Measurements from ENCODE around the gene C17orf75.

C17orf75 gene

GRCh38 chr17:32331243-32332040 lies 10.5 kb downstream of the C17orf75 start:
- Histone ChIP-seq H3K79me2 (ENCODE audit: insufficient read depth, low read length) (no peaks in the 10 kb centered on the region), H3K9me3 (ENCODE audit: insufficient read depth, low read length) (no peaks in the 10 kb centered on the region), H3K4me2 (ENCODE audit: low read depth, low read length, poor library complexity, severe bottlenecking) (no peak overlapping the region), H3K9me2 (replicated peaks; ENCODE audit: insufficient read depth, low read length) (no peaks in the 10 kb centered on the region), H4K20me1 (ENCODE audit: low read depth, low read length) (no peaks in the 10 kb centered on the region), H3K27ac (ENCODE audit: low read depth, low read length) (no peak overlapping the region), H3F3A (ENCODE audit: insufficient read depth) (no peaks in the 10 kb centered on the region), H3K4me3 (ENCODE audit: insufficient read depth, low read length, poor library complexity, severe bottlenecking) (no peak overlapping the region), H2AFZ (ENCODE audit: low read depth, low read length, severe bottlenecking) (no peak overlapping the region), H3K9ac (ENCODE audit: low read length) (no peak overlapping the region), H3K36me3 (ENCODE audit: low read length) (peaks cover 17% of the 10 kb centered on the region; the same call in 1 of the 2 replicates), H3K27me3 (ENCODE audit: low read length) (no peaks in the 10 kb centered on the region)
- TF ChIP-seq CTCF (IDR thresholded peaks at IDR 0.05; ENCODE audit: insufficient read depth, low read length, poor library complexity, severe bottlenecking) (no peak), EZH2phosphoT487 (conservative IDR thresholded peaks at IDR 0.05; ENCODE audit: low read length) (no peak)

- H3K9me2 ChIP-seq (replicated peaks; ENCODE audit: insufficient read depth, low read length): no peaks in the 10 kb centered on the region
- no peaks in the 10 kb centered on the region for H3K9me3 ChIP-seq (ENCODE audit: insufficient read depth, low read length)
- no peak overlapping the region for H3K27ac ChIP-seq (ENCODE audit: low read depth, low read length)
- no peak overlapping the region for H3K9ac ChIP-seq (ENCODE audit: low read length)
- H3K36me3 ChIP-seq (ENCODE audit: low read length): peaks cover 17% of the 10 kb centered on the region; the same call in 1 of the 2 replicates
- no peak overlapping the region for H3K4me3 ChIP-seq (ENCODE audit: insufficient read depth, low read length, poor library complexity, severe bottlenecking)
- H4K20me1 ChIP-seq (ENCODE audit: low read depth, low read length): no peaks in the 10 kb centered on the region
- H3K79me2 ChIP-seq (ENCODE audit: insufficient read depth, low read length): no peaks in the 10 kb centered on the region
- H3K4me2 ChIP-seq (ENCODE audit: low read depth, low read length, poor library complexity, severe bottlenecking): no peak overlapping the region
- H3F3A ChIP-seq (ENCODE audit: insufficient read depth): no peaks in the 10 kb centered on the region
- TF ChIP-seq CTCF (IDR thresholded peaks at IDR 0.05; ENCODE audit: insufficient read depth, low read length, poor library complexity, severe bottlenecking) (no peak), EZH2phosphoT487 (conservative IDR thresholded peaks at IDR 0.05; ENCODE audit: low read length) (no peak)
- no peaks in the 10 kb centered on the region for H3K27me3 ChIP-seq (ENCODE audit: low read length)
- H2AFZ ChIP-seq (ENCODE audit: low read depth, low read length, severe bottlenecking): no peak overlapping the region
These were observed 11.8 kb downstream of the C17orf75 start for GRCh38 chr17:32330147-32330546.

GRCh38 chr17:32327911-32328310 lies 14.1 kb downstream of the C17orf75 start:
- H3F3A ChIP-seq (ENCODE audit: insufficient read depth): no peaks in the 10 kb centered on the region

More at GRCh38 chr17:32327911-32328310, 14.1 kb downstream of the C17orf75 start:
- H3K9me3 ChIP-seq (ENCODE audit: insufficient read depth, low read length): no peaks in the 10 kb centered on the region
- H3K9me2 ChIP-seq (replicated peaks; ENCODE audit: insufficient read depth, low read length): no peaks in the 10 kb centered on the region
- no peak overlapping the region for H2AFZ ChIP-seq (ENCODE audit: low read depth, low read length, severe bottlenecking)
- no peak overlapping the region for H3K4me3 ChIP-seq (ENCODE audit: insufficient read depth, low read length, poor library complexity, severe bottlenecking)
- H4K20me1 ChIP-seq (ENCODE audit: low read depth, low read length): no peaks in the 10 kb centered on the region
- no peak overlapping the region for H3K4me2 ChIP-seq (ENCODE audit: low read depth, low read length, poor library complexity, severe bottlenecking)
- TF ChIP-seq EZH2phosphoT487 (conservative IDR thresholded peaks at IDR 0.05; ENCODE audit: low read length): no peak
- no peak for TF ChIP-seq CTCF (IDR thresholded peaks at IDR 0.05; ENCODE audit: insufficient read depth, low read length, poor library complexity, severe bottlenecking)
- no peak overlapping the region for H3K9ac ChIP-seq (ENCODE audit: low read length)
- H3K27me3 ChIP-seq (ENCODE audit: low read length): no peaks in the 10 kb centered on the region
- H3K36me3 ChIP-seq (ENCODE audit: low read length): no peaks in the 10 kb centered on the region
- no peaks in the 10 kb centered on the region for H3K79me2 ChIP-seq (ENCODE audit: insufficient read depth, low read length)
- H3K27ac ChIP-seq (ENCODE audit: low read depth, low read length): no peak overlapping the region

Measured in SU-DHL-6 (cell line).